Smooth muscle cell (in vitro differentiated cells): ENCODE data around the gene SIGLEC15. TPM values are rescaled to one million over a fixed set of nuclear protein-coding genes. Genes with fewer than 3 reads are reported as not detected.

Experiments used
- DNase-seq: peaks from one replicate; lab custom pipeline; 2025; ENCODE audit not compliant: unreplicated experiment; lab: John Stamatoyannopoulos, UW
- H2AFZ ChIP-seq: fragments of 200-600 bp; sonication (generic); 2 replicates; pipeline ENCODE4 v1.6.0; 2016; ENCODE audit warnings: antibody characterized with exemption, low read depth, mild to moderate bottlenecking
- H3F3A ChIP-seq: fragments of 200-600 bp; sonication (generic); 2 replicates; pipeline ENCODE4 v1.6.0; 2017; ENCODE audit warnings: antibody characterized with exemption, low read depth
- H3K27ac ChIP-seq: fragments of 200-600 bp; sonication (generic); 2 replicates; pipeline ENCODE4 v1.5.1; 2016; ENCODE audit warnings: low read depth, mild to moderate bottlenecking
- H3K27me3 ChIP-seq: fragments of 200-600 bp; sonication (generic); 2 replicates; pipeline ENCODE4 v1.6.1; 2016; ENCODE audit warnings: low read depth, mild to moderate bottlenecking
- H3K36me3 ChIP-seq: fragments of 200-600 bp; sonication (generic); 2 replicates; pipeline ENCODE4 v1.5.1; 2016; ENCODE audit warnings: low read depth
- H3K4me1 ChIP-seq: fragments of 200-600 bp; sonication (generic); 2 replicates; pipeline ENCODE4 v1.5.1; 2016; ENCODE audit warnings: low read depth
- H3K4me2 ChIP-seq: fragments of 200-600 bp; sonication (generic); 2 replicates; pipeline ENCODE4 v1.6.0; 2016; ENCODE audit warnings: mild to moderate bottlenecking
- H3K4me3 ChIP-seq: fragments of 200-600 bp; sonication (generic); 2 replicates; pipeline ENCODE4 v1.5.1; 2016; ENCODE audit warnings: mild to moderate bottlenecking
- H3K79me2 ChIP-seq: fragments of 200-600 bp; sonication (generic); 2 replicates; pipeline ENCODE4 v1.6.0; 2016; ENCODE audit warnings: low read depth, mild to moderate bottlenecking
- H3K9ac ChIP-seq: fragments of 200-600 bp; sonication (generic); 2 replicates; pipeline ENCODE4 v1.6.0; 2016; ENCODE audit warnings: low read depth
- H3K9me3 ChIP-seq: fragments of 200-600 bp; sonication (generic); replicated peaks from 2 replicates; pipeline ENCODE4 v1.5.1; 2016; ENCODE audit warnings: low read depth
- H4K20me1 ChIP-seq: fragments of 200-600 bp; sonication (generic); 2 replicates; pipeline ENCODE4 v1.6.0; 2016; ENCODE audit warnings: low read depth
- CTCF ChIP-seq: fragments of 200-600 bp; sonication (generic); IDR thresholded peaks from 2 replicates; pipeline ENCODE4 v1.5.1; 2017; ENCODE audit warnings: borderline replicate concordance, mild to moderate bottlenecking, antibody characterized with exemption; ENCODE audit not compliant: insufficient read depth, poor library complexity, severe bottlenecking
- WGBS: methylation state at CpG from one replicate; pipeline ENCODE4 v1.1.7; 2016; ENCODE audit warnings: low lambda C conversion rate; 5-methylcytosine and 5-hydroxymethylcytosine counted together
- polyA plus RNA-seq: library from polyadenylated mRNA; unstranded; fragments of >200 nt; fragmentation: Nextera tagmentation; extraction: Ambion mirVana; gene quantifications from 2 replicates; pipeline ENCODE4 v1.2.1, GENCODE V29; 2016
- total RNA-seq: library from RNA; depleted of rRNA; stranded (reverse); fragments of >200 nt; gene quantifications from 2 replicates; pipeline ENCODE4 v1.2.3, GENCODE V29; 2014

The SIGLEC15 gene
- total and polyA plus RNA-seq, 2 experiments from 2014 or later = 0.58 to 1.4 TPM

GRCh38 chr18:45829855-45830254, 4.4 kb downstream of the SIGLEC15 start:
- Histone ChIP-seq H3K4me3 (no peak overlapping the region), H3K79me2 (no peaks in the 10 kb centered on the region), H2AFZ (no peak overlapping the region), H3K27ac (no peak overlapping the region), H3K36me3 (no peaks in the 10 kb centered on the region), H3K4me2 (no peak overlapping the region), H3K9me3 (no peaks in the 10 kb centered on the region), H3K9ac (no peak overlapping the region), H4K20me1 (no peaks in the 10 kb centered on the region), H3K4me1 (peaks cover 8% of the 10 kb centered on the region), H3F3A (peaks cover 2% of the 10 kb centered on the region), H3K27me3 (no peaks in the 10 kb centered on the region)
- TF ChIP-seq CTCF = no peak
- DNase-seq = no peak
- WGBS = 62% methylated on average over 9 of the region's 9 CpGs

- no peak overlapping the region for H3K9ac ChIP-seq
- H4K20me1 ChIP-seq = no peaks in the 10 kb centered on the region
- H3K4me3 ChIP-seq = no peak overlapping the region
- no peak for DNase-seq
- no peak for TF ChIP-seq CTCF
- H3K27me3 ChIP-seq = peaks cover 4% of the 10 kb centered on the region
- H3K4me2 ChIP-seq = no peak overlapping the region
- H3K27ac ChIP-seq = no peak overlapping the region
- H3K9me3 ChIP-seq = no peaks in the 10 kb centered on the region
- H3K79me2 ChIP-seq = no peaks in the 10 kb centered on the region
- H2AFZ ChIP-seq = no peak overlapping the region
- H3K4me1 ChIP-seq = peaks cover 8% of the 10 kb centered on the region
- WGBS = 79% methylated on average over 7 of the region's 7 CpGs
- H3F3A ChIP-seq = peaks cover 2% of the 10 kb centered on the region
- no peaks in the 10 kb centered on the region for H3K36me3 ChIP-seq
Observed at GRCh38 chr18:45830917-45831316, 5.4 kb downstream of the SIGLEC15 start.

GRCh38 chr18:45833846-45834245, 8.4 kb downstream of the SIGLEC15 start:
- Histone ChIP-seq H4K20me1 (no peaks in the 10 kb centered on the region), H3K79me2 (no peaks in the 10 kb centered on the region), H3K27me3 (peaks cover 14% of the 10 kb centered on the region), H2AFZ (no peak overlapping the region), H3K4me3 (no peak overlapping the region), H3K27ac (no peak overlapping the region), H3K9ac (no peak overlapping the region), H3K4me1 (no peaks in the 10 kb centered on the region), H3K9me3 (no peaks in the 10 kb centered on the region), H3F3A (no peaks in the 10 kb centered on the region), H3K4me2 (no peak overlapping the region), H3K36me3 (no peaks in the 10 kb centered on the region)
- TF ChIP-seq CTCF = no peak
- no peak for DNase-seq
- WGBS = 85% methylated on average over 5 of the region's 5 CpGs

- Histone ChIP-seq H3K4me1 (no peaks in the 10 kb centered on the region), H3K27me3 (peaks cover 14% of the 10 kb centered on the region), H4K20me1 (no peaks in the 10 kb centered on the region), H3K9me3 (no peaks in the 10 kb centered on the region), H3K27ac (no peak overlapping the region), H3F3A (no peaks in the 10 kb centered on the region), H3K79me2 (no peaks in the 10 kb centered on the region), H3K4me3 (no peak overlapping the region), H3K36me3 (no peaks in the 10 kb centered on the region), H3K9ac (no peak overlapping the region), H2AFZ (no peak overlapping the region), H3K4me2 (no peak overlapping the region)
- DNase-seq = no peak
- TF ChIP-seq CTCF = no peak
- 43% methylated on average over 1 of the region's 1 CpG for WGBS
Observed at GRCh38 chr18:45834306-45834705, 8.8 kb downstream of the SIGLEC15 start.
